Neural progenitor cell (in vitro differentiated cells): Measurements from ENCODE around the gene HEATR5A. TPM values are rescaled to one million over a fixed set of nuclear protein-coding genes. Genes with fewer than 3 reads are reported as not detected.
A peak's percentile ranks its signal among the peaks of the same experiment; 100 is the strongest.
"Not testable (repeated sequence)": the region's sequence is repeated elsewhere in the genome, so short reads cannot be mapped to it uniquely, and the experiment has no call there.

Source experiments
- DNase-seq: peaks from one replicate; pipeline ENCODE4 v3.0.0-alpha.2; 2016; ENCODE audit warnings: low spot score
- H2AFZ ChIP-seq: fragments of 200-600 bp; sonication (generic); replicated peaks from 2 replicates; pipeline ENCODE4 v1.6.1; 2016; ENCODE audit warnings: antibody characterized with exemption
- H3F3A ChIP-seq: fragments of 200-600 bp; sonication (generic); 2 replicates; pipeline ENCODE4 v1.6.1; 2016; ENCODE audit warnings: antibody characterized with exemption, low read depth
- H3K27ac ChIP-seq: fragments of 200-600 bp; sonication (generic); 2 replicates; pipeline ENCODE4 v1.5.1; 2016; ENCODE audit warnings: mild to moderate bottlenecking
- H3K27me3 ChIP-seq: fragments of 200-600 bp; sonication (generic); 2 replicates; pipeline ENCODE4 v1.6.1; 2016; ENCODE audit warnings: mild to moderate bottlenecking, moderate library complexity
- H3K36me3 ChIP-seq: fragments of 200-600 bp; sonication (generic); 2 replicates; pipeline ENCODE4 v1.5.1; 2016
- H3K4me1 ChIP-seq: fragments of 200-600 bp; sonication (generic); 2 replicates; pipeline ENCODE4 v1.6.1; 2016; ENCODE audit warnings: mixed run types
- H3K4me2 ChIP-seq: fragments of 200-600 bp; sonication (generic); 2 replicates; pipeline ENCODE4 v1.6.1; 2016
- H3K4me3 ChIP-seq: fragments of 200-600 bp; sonication (generic); 2 replicates; pipeline ENCODE4 v1.5.1; 2016
- H3K79me2 ChIP-seq: fragments of 200-600 bp; sonication (generic); 2 replicates; pipeline ENCODE4 v1.6.1; 2016; ENCODE audit warnings: low read depth
- H3K9ac ChIP-seq: fragments of 200-600 bp; sonication (generic); 2 replicates; pipeline ENCODE4 v1.6.1; 2016
- H3K9me3 ChIP-seq: fragments of 200-600 bp; sonication (generic); 2 replicates; pipeline ENCODE4 v1.5.1; 2016; ENCODE audit warnings: low read depth
- H4K20me1 ChIP-seq: fragments of 200-600 bp; sonication (generic); 2 replicates; pipeline ENCODE4 v1.6.1; 2016; ENCODE audit warnings: low read depth
- H3K27ac Mint-ChIP-seq: 3 replicates; pipeline ENCODE4 v1.8.0; 2021; ENCODE audit warnings: mixed read lengths
- H3K27me3 Mint-ChIP-seq: 2 replicates; pipeline ENCODE4 v1.8.0; 2022; ENCODE audit warnings: low read depth, mild to moderate bottlenecking, inconsistent platforms, moderate library complexity, mixed read lengths; ENCODE audit not compliant: insufficient read depth
- H3K36me3 Mint-ChIP-seq: 3 replicates; pipeline ENCODE4 v1.8.0; 2021; ENCODE audit warnings: mixed read lengths
- H3K4me1 Mint-ChIP-seq: 3 replicates; pipeline ENCODE4 v1.8.0; 2021; ENCODE audit warnings: mixed read lengths
- H3K4me3 Mint-ChIP-seq: 3 replicates; pipeline ENCODE4 v1.8.0; 2021; ENCODE audit warnings: mild to moderate bottlenecking, moderate library complexity, mixed read lengths
- H3K9me3 Mint-ChIP-seq: 3 replicates; pipeline ENCODE4 v1.8.0; 2020; ENCODE audit warnings: mixed read lengths
- CTCF ChIP-seq: fragments of 200-600 bp; sonication (generic); IDR thresholded peaks from 2 replicates; pipeline ENCODE4 v1.5.1; 2017; ENCODE audit warnings: antibody characterized with exemption, mild to moderate bottlenecking
- EZH2 ChIP-seq: fragments of 200-600 bp; sonication (generic); IDR thresholded peaks from 2 replicates; pipeline ENCODE4 v1.6.1; 2017; ENCODE audit warnings: antibody characterized with exemption, mild to moderate bottlenecking, moderate library complexity
- EZH2phosphoT487 ChIP-seq: fragments of 200-600 bp; sonication (generic); IDR thresholded peaks from 2 replicates; pipeline ENCODE4 v1.6.1; 2017; ENCODE audit warnings: antibody characterized with exemption
- total RNA-seq: library from RNA; depleted of rRNA; stranded (reverse); fragments of >200 nt; gene quantifications from 2 replicates; pipeline ENCODE4 v1.2.3, GENCODE V29; 2015; ENCODE audit warnings: low replicate concordance

HEATR5A gene
- total RNA-seq, 1 donor from 2014 or later, result 34.7 TPM

DNA sequence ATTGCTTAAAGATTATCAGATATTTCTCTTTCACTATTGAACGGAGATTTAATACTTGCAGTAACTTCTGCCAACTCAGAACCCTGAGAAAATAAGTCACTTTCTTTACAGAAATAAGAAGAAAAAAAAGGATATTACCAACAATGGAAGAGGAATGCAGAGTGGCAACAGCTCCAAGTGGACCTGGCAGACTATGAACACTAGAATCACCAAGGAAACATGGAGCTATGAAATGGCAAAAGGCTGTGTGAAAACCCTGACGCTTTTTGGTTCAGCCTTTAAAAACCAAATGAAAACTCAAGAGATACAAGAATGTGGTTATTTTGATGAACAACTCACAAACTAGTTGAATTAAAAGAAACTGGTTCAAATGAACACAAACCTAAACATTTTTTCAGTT lies 19.2 kb upstream of the HEATR5A start:
- H3K27me3 ChIP-seq, result no peaks in the 10 kb centered on the region
- no peak overlapping the region for H3K4me3 ChIP-seq
- peaks cover 10% of the 10 kb centered on the region for H3K4me1 Mint-ChIP-seq
- DNase-seq, result no peak
- H3K79me2 ChIP-seq, result no peaks in the 10 kb centered on the region
- peaks cover 16% of the 10 kb centered on the region for H3K36me3 Mint-ChIP-seq
- no peaks in the 10 kb centered on the region for H3K36me3 ChIP-seq
- H3K4me3 Mint-ChIP-seq, result no peak overlapping the region
- no peaks in the 10 kb centered on the region for H3K4me1 ChIP-seq
- no peaks in the 10 kb centered on the region for H3K9me3 ChIP-seq
- no peaks in the 10 kb centered on the region for H3F3A ChIP-seq
- no peak overlapping the region for H3K27ac ChIP-seq
- H3K27me3 Mint-ChIP-seq, result peaks cover 2% of the 10 kb centered on the region
- no peak overlapping the region for H3K9ac ChIP-seq
- no peak overlapping the region for H3K4me2 ChIP-seq
- peaks cover 12% of the 10 kb centered on the region for H3K9me3 Mint-ChIP-seq
- no peaks in the 10 kb centered on the region for H4K20me1 ChIP-seq
- no peak overlapping the region for H2AFZ ChIP-seq
- TF ChIP-seq CTCF, result no peak
- TF ChIP-seq EZH2, result no peak
- no peak for TF ChIP-seq EZH2phosphoT487
- peak overlapping the region; percentile 29 for H3K27ac Mint-ChIP-seq

DNA sequence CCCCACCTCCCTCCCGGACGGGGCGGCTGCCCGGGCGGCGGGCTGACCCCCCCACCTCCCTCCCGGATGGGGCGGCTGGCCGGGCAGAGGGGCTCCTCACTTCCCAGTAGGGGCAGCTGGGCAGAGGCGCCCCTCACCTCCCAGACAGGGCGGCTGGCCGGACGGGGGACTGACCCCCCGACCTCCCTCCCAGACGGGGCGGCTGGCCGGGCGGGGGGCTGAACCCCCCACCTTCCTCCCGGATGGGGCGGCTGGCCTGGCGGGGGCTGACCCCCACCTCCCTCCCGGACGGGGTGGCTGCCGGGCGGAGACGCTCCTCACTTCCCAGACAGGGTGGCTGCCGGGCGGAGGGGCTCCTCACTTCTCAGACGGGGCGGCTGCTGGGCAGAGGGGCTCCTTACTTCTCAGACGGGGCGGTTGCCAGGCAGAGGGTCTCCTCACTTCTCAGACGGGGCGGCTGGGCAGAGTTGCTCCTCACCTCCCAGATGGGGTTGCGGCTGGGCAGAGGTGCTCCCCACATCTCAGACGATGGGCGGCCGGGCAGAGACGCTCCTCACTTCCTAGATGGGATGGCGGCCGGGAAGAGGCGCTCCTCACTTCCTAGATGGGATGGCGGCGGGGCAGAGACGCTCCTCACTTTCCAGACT lies 16.8 kb upstream of the HEATR5A start:
- not testable (repeated sequence) for H3K4me3 Mint-ChIP-seq, H3K4me3 ChIP-seq, H3K4me2 ChIP-seq, H3K27me3 ChIP-seq, H3K27ac Mint-ChIP-seq, H3K4me1 ChIP-seq, H3F3A ChIP-seq, H3K9ac ChIP-seq, H4K20me1 ChIP-seq, H3K9me3 ChIP-seq, H2AFZ ChIP-seq, H3K36me3 ChIP-seq, H3K27ac ChIP-seq, DNase-seq, H3K79me2 ChIP-seq, H3K27me3 Mint-ChIP-seq
- peaks cover 19% of the 10 kb centered on the region for H3K36me3 Mint-ChIP-seq
- H3K4me1 Mint-ChIP-seq, result peaks cover 10% of the 10 kb centered on the region
- H3K9me3 Mint-ChIP-seq, result peaks cover 17% of the 10 kb centered on the region

GRCh38 chr14:31435276-31435675 lies 14.9 kb upstream of the HEATR5A start:
- Histone ChIP-seq H3K27me3 (no peaks in the 10 kb centered on the region), H3K36me3 (no peaks in the 10 kb centered on the region), H2AFZ (no peak overlapping the region), H3K9me3 (no peaks in the 10 kb centered on the region), H3K79me2 (no peaks in the 10 kb centered on the region), H3K27ac (no peak overlapping the region), H3K9ac (no peak overlapping the region), H4K20me1 (no peaks in the 10 kb centered on the region), H3K4me1 (no peaks in the 10 kb centered on the region), H3K4me2 (no peak overlapping the region), H3K4me3 (no peak overlapping the region), H3F3A (no peaks in the 10 kb centered on the region)
- peaks cover 28% of the 10 kb centered on the region for H3K36me3 Mint-ChIP-seq
- H3K9me3 Mint-ChIP-seq, result peaks cover 26% of the 10 kb centered on the region
- DNase-seq, result no peak
- TF ChIP-seq EZH2phosphoT487 (no peak), CTCF (no peak), EZH2 (no peak)
- H3K27me3 Mint-ChIP-seq, result peaks cover 4% of the 10 kb centered on the region
- H3K27ac Mint-ChIP-seq, result no peak overlapping the region
- H3K4me3 Mint-ChIP-seq, result no peak overlapping the region
- peaks cover 10% of the 10 kb centered on the region for H3K4me1 Mint-ChIP-seq

DNA sequence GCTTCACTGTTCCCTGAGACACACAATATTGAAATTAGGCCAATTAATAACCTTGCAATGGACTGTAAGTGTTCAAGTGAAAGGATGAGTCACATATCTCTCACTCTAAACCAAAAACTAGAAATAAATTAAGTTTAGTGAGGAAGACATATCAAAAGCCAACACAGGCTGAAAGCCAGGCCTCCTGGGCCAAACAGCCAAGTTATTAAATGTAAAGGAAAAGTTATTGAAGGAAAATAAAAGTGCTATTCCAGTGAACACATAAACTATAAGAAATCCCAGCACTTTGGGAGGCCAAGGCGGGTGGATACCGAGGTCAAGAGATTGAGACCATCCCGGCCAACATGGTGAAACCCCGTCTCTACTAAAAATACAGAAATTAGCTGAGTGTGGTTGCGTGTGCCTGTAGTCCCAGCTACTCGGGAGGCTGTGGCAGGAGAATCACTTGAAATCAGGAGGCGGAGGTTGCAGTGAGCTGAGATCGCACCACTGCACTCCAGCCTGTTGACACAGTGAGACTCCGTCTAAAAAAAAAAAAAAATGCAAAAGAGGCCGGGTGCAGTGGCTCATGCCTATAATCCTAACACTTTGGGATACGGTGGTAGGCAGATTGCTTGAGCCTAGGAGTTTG lies 10.4 kb upstream of the HEATR5A start:
- DNase-seq, result no peak
- TF ChIP-seq CTCF (no peak), EZH2phosphoT487 (no peak), EZH2 (no peak)
- Histone ChIP-seq H3K4me2 (no peak overlapping the region), H3K4me3 (no peak overlapping the region), H3K79me2 (no peaks in the 10 kb centered on the region), H2AFZ (no peak overlapping the region), H3K9ac (no peak overlapping the region), H3K36me3 (no peaks in the 10 kb centered on the region), H3K27ac (no peak overlapping the region), H3F3A (no peaks in the 10 kb centered on the region), H3K9me3 (no peaks in the 10 kb centered on the region), H3K4me1 (no peaks in the 10 kb centered on the region), H4K20me1 (no peaks in the 10 kb centered on the region), H3K27me3 (no peaks in the 10 kb centered on the region)
- Mint-ChIP-seq H3K27ac (no peak overlapping the region), H3K36me3 (peaks cover 14% of the 10 kb centered on the region), H3K4me3 (no peak overlapping the region), H3K27me3 (peaks cover 2% of the 10 kb centered on the region), H3K9me3 (peaks cover 14% of the 10 kb centered on the region), H3K4me1 (no peaks in the 10 kb centered on the region)
